Measurements from ENCODE around the gene MARK2. TPM values are rescaled to one million over a fixed set of nuclear protein-coding genes. Genes with fewer than 3 reads are reported as not detected.
"Not testable (repeated sequence)": the region's sequence is repeated elsewhere in the genome, so short reads cannot be mapped to it uniquely, and the experiment has no call there.

MARK2 gene
- 12.5 and 25.2 TPM in 2 replicates for total RNA-seq

GRCh38 chr11:63838678-63839507 lies at the start of gene MARK2:
MARK2 (plus strand) TSS chr11:63839110; CDS start chr11:63839507, 397 bp downstream.
- DNase-seq (ENCODE audit: low read depth) = peak; percentile 87

- no peak for DNase-seq (ENCODE audit: low read depth)
Measured at GRCh38 chr11:63791495-63792167, 47.3 kb upstream of the MARK2 start.

- no peak for DNase-seq (ENCODE audit: low read depth)
Measured at GRCh38 chr11:63793161-63793560, 45.7 kb upstream of the MARK2 start.

- no peak for DNase-seq (ENCODE audit: low read depth)
Measured at GRCh38 chr11:63795066-63795465, 43.8 kb upstream of the MARK2 start.

- no peak for DNase-seq (ENCODE audit: low read depth)
Measured at GRCh38 chr11:63800921-63801320, 38.0 kb upstream of the MARK2 start.

- peak; percentile 92 for DNase-seq (ENCODE audit: low read depth)
Measured at GRCh38 chr11:63802637-63803414, 36.1 kb upstream of the MARK2 start.

GRCh38 chr11:63804259-63804658 lies 34.7 kb upstream of the MARK2 start:
- DNase-seq (ENCODE audit: low read depth) = peak; percentile 59

GRCh38 chr11:63805844-63806415 lies 33.0 kb upstream of the MARK2 start:
- no peak for DNase-seq (ENCODE audit: low read depth)

GRCh38 chr11:63810383-63810782 lies 28.5 kb upstream of the MARK2 start:
- not testable (repeated sequence) for DNase-seq (ENCODE audit: low read depth)

- DNase-seq (ENCODE audit: low read depth) = no peak
Measured at GRCh38 chr11:63811522-63811921, 27.4 kb upstream of the MARK2 start.

- DNase-seq (ENCODE audit: low read depth) = no peak
Measured at GRCh38 chr11:63813035-63813562, 25.8 kb upstream of the MARK2 start, which contains the start of gene SPINDOC. SPINDOC (plus strand) TSS chr11:63813456; CDS start chr11:63813687, 231 bp downstream.

GRCh38 chr11:63813563-63814382 lies 25.1 kb upstream of the MARK2 start:
- DNase-seq (ENCODE audit: low read depth) = no peak

- no peak for DNase-seq (ENCODE audit: low read depth)
Measured at GRCh38 chr11:63814383-63814736, 24.6 kb upstream of the MARK2 start.

- DNase-seq (ENCODE audit: low read depth) = no peak
Measured at GRCh38 chr11:63816166-63816565, 22.7 kb upstream of the MARK2 start.

GRCh38 chr11:63816732-63817131 lies 22.2 kb upstream of the MARK2 start:
- DNase-seq (ENCODE audit: low read depth) = no peak

GRCh38 chr11:63817758-63818498 lies 21.0 kb upstream of the MARK2 start:
- DNase-seq (ENCODE audit: low read depth) = no peak

GRCh38 chr11:63818609-63819008 lies 20.3 kb upstream of the MARK2 start:
- DNase-seq (ENCODE audit: low read depth) = no peak

GRCh38 chr11:63821411-63821810 lies 17.5 kb upstream of the MARK2 start:
- DNase-seq (ENCODE audit: low read depth) = no peak

- no peak for DNase-seq (ENCODE audit: low read depth)
Measured at GRCh38 chr11:63826471-63827190, 12.3 kb upstream of the MARK2 start.
